ENCODE data around the gene P2RY8.

The P2RY8 gene

DNA sequence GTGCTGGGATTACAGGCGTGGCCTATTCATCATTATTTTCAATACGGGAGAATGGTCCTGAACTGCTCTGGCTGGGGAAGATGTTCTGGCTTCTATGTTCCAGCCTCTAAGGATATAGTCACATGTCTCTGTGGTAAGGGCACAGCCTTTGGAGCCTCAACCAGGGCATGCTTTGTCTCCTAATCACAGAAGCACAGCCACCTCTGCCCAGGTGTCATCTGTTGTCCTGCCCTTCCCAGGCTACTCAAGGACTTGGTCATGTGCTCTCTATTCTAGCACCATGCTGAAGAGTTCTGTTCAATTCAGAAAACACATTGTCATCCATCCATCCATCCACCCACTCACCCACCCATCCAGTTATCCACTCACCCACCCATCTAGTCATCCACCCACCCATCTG, 113.8 kb downstream of the P2RY8 start:
- DNase-seq (ENCODE audit: low read depth), result no peak
- TF ChIP-seq CTCF (IDR thresholded peaks at IDR 0.05; ENCODE audit: control insufficient read depth, extremely low read depth, insufficient read depth), result no peak
- H3K4me3 ChIP-seq (ENCODE audit: low read depth, low read length), result no peak overlapping the region

DNA sequence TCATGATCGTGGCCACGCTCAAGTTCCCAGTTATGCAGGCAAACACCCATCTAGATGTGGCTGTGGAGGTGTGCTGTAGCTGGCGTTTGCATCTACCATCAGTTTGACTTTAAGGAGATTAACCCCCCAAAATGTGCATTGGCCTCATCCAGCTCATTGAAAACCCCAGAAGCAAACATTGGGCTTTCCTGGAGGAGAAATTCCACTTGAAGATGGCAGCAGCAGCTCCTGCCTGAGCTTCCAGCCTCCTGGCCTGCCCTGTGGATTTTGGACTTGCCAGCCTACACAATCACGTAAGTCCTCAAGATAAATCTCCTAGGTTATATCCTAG, 114.9 kb downstream of the P2RY8 start:
- no peak overlapping the region for H3K4me3 ChIP-seq (ENCODE audit: low read depth, low read length)
- no peak for DNase-seq (ENCODE audit: low read depth)
- no peak for TF ChIP-seq CTCF (IDR thresholded peaks at IDR 0.05; ENCODE audit: control insufficient read depth, extremely low read depth, insufficient read depth)

GRCh38 chrX:1421433-1422134, 115.4 kb downstream of the P2RY8 start:
- TF ChIP-seq CTCF (IDR thresholded peaks at IDR 0.05; ENCODE audit: control insufficient read depth, extremely low read depth, insufficient read depth), result no peak
- DNase-seq (ENCODE audit: low read depth), result no peak

DNA sequence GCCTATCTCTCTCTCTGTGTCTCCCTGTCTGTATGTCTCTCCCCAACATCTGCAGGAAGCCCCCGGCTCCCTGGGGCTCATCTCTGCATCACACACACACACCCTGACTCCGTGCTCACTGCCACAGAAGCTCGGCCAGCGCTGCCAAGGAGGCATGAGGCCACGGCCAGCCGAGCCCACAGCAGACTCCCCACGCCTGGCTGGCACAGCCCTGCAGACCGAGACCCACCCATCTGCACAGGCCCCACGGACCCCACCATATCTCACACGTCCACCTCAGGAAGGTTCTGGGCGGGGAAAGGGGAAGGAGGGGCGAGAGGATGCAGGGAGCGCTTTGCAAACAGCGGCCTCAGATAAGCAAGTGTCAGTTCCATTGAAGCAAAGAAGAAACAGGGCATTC, 116.6 kb downstream of the P2RY8 start:
- no peak for TF ChIP-seq CTCF (IDR thresholded peaks at IDR 0.05; ENCODE audit: control insufficient read depth, extremely low read depth, insufficient read depth)
- DNase-seq (ENCODE audit: low read depth), result no peak
- no peak overlapping the region for H3K4me3 ChIP-seq (ENCODE audit: low read depth, low read length)

More at GRCh38 chrX:1421433-1422134, 115.4 kb downstream of the P2RY8 start:
- no peak overlapping the region for H3K4me3 ChIP-seq (ENCODE audit: low read depth, low read length)

DNA sequence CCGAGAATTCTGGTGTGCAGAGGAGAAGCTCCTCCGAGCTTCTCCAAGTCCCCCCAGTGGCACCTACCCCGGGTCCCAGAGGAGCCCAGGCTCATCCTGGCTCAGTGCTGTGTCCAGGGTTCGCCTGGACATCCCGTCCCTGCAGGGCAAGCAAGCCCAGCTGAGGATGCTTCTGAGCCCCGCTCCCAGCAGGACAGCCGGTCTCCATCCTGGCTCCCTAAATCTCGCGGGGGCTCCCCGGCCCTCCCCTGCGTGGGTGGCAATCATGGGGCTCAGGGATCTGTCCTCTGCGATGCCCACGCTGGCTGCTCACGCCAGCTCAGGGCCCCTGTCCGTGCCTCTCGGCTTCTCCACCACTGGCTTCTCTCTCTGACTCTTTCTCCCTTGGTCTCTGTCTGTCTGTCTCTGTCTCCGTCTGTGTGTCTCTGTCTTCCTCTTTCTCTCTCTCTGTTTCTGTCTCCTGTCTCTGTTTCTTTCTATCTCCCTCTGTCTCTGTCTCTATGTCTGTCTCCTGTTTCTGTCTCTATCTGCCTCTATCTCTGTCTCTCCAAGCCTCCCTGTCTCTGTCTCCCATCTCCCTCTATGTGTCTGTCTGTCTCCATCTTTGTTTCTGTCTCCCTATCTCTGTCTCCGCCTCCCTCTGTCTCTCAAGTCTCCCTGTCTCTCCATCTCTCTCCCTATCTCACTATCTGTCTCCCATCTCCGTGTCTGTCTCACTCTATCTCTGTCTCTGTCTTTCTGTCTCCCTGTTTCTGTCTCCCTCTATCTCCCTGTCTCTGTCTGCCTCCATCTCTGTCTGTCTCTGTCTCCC, 117.2 kb downstream of the P2RY8 start:
- H3K4me3 ChIP-seq (ENCODE audit: low read depth, low read length), result no peak overlapping the region
- no peak for DNase-seq (ENCODE audit: low read depth)
- no peak for TF ChIP-seq CTCF (IDR thresholded peaks at IDR 0.05; ENCODE audit: control insufficient read depth, extremely low read depth, insufficient read depth)

- TF ChIP-seq CTCF (IDR thresholded peaks at IDR 0.05; ENCODE audit: control insufficient read depth, extremely low read depth, insufficient read depth), result no peak
- no peak overlapping the region for H3K4me3 ChIP-seq (ENCODE audit: low read depth, low read length)
- DNase-seq (ENCODE audit: low read depth), result no peak
Measured at GRCh38 chrX:1418901-1419544, 118.0 kb downstream of the P2RY8 start.
